H1 (cell line): ENCODE measurements around the gene AHI1. TPM values are rescaled to one million over a fixed set of nuclear protein-coding genes. Genes with fewer than 3 reads are reported as not detected.

Experiments
- CTCF ChIA-PET: fragments of 300-600 bp; sonication (Branson Sonifier 250); formaldehyde crosslinking; loops from one replicate; lab custom pipeline; 2021; ENCODE audit not compliant: partially characterized antibody; lab: Charles Lee
- POLR2A ChIA-PET: fragments of 300-600 bp; sonication (Branson Sonifier 250); formaldehyde crosslinking; loops from one replicate; lab custom pipeline; 2021; ENCODE audit warnings: inconsistent platforms; ENCODE audit not compliant: partially characterized antibody; lab: Charles Lee
- DNase-seq, 2 experiments: peaks; one replicate each; pipeline versions ENCODE4 v3.0.0 to v3.0.0-alpha.2; 2010 to 2022; ENCODE audit warnings: low spot score in 2 of 2, low read depth in 1 of 2, mixed read lengths in 1 of 2
- FAIRE-seq: peaks from 2 replicates; lab custom pipeline; 2011; peaks lifted over from hg19 to GRCh38; lab: Jason Lieb, UNC
- H2AFZ ChIP-seq: 2 replicates; pipeline ENCODE4 v1.8.1; 2012; ENCODE audit warnings: low read length, inconsistent platforms
- H2AK5ac ChIP-seq: 2 replicates; pipeline ENCODE4 v1.6.1; 2013; ENCODE audit warnings: low read depth, low read length
- H2BK120ac ChIP-seq: replicated peaks from 2 replicates; pipeline ENCODE3; 2013; ENCODE audit warnings: low read depth, low read length, inconsistent platforms
- H2BK12ac ChIP-seq: 2 replicates; pipeline ENCODE4 v1.6.1; 2013; ENCODE audit warnings: low read depth, low read length
- H2BK15ac ChIP-seq: 2 replicates; pipeline ENCODE4 v1.6.1; 2013; ENCODE audit warnings: low read length
- H2BK20ac ChIP-seq: 2 replicates; pipeline ENCODE4 v1.6.1; 2013; ENCODE audit warnings: low read length
- H2BK5ac ChIP-seq: 2 replicates; pipeline ENCODE4 v1.6.1; 2013; ENCODE audit warnings: low read depth, low read length
- H3K14ac ChIP-seq: 2 replicates; pipeline ENCODE4 v1.6.1; 2013; ENCODE audit warnings: inconsistent platforms; ENCODE audit not compliant: insufficient read length
- H3K18ac ChIP-seq: 2 replicates; pipeline ENCODE4 v1.6.1; 2013; ENCODE audit warnings: low read length; ENCODE audit errors: extremely low read depth
- H3K23ac ChIP-seq: 2 replicates; pipeline ENCODE4 v1.6.1; 2013; ENCODE audit warnings: inconsistent platforms; ENCODE audit not compliant: insufficient read length
- H3K23me2 ChIP-seq: 2 replicates; pipeline ENCODE4 v1.6.1; 2013; ENCODE audit warnings: low read depth, low read length
- H3K27ac ChIP-seq: 2 replicates; pipeline ENCODE4 v1.6.1; 2011; ENCODE audit warnings: low read depth, low read length, inconsistent platforms
- H3K27me3 ChIP-seq, 4 experiments: replicated peaks in 1 of 4; 1 replicate in 1 of 4; 2 replicates in 3 of 4; pipeline versions ENCODE4 v1.6.1 to v1.8.1; 2011 to 2013; ENCODE audit warnings: low read length in 3 of 4, mild to moderate bottlenecking in 3 of 4, inconsistent platforms in 2 of 4, mixed read lengths in 2 of 4, moderate library complexity in 1 of 4; ENCODE audit not compliant: control insufficient read depth in 3 of 4, insufficient read depth in 3 of 4; ENCODE audit errors: extremely low read depth in 1 of 4
- H3K36me3 ChIP-seq, 4 experiments: 2 replicates each; pipeline versions ENCODE4 v1.6.1 to v1.8.1; 2011 to 2013; ENCODE audit warnings: mild to moderate bottlenecking in 4 of 4, low read length in 3 of 4, moderate library complexity in 2 of 4, control low read depth in 1 of 4, inconsistent platforms in 1 of 4; ENCODE audit not compliant: insufficient read depth in 4 of 4, control insufficient read depth in 2 of 4
- H3K4ac ChIP-seq: replicated peaks from 2 replicates; pipeline ENCODE3; 2013; ENCODE audit warnings: low read length, low read depth, mixed read lengths, inconsistent platforms; ENCODE audit not compliant: insufficient read length
- H3K4me1 ChIP-seq, 4 experiments: replicated peaks in 1 of 4; 1 replicate in 1 of 4; 2 replicates in 3 of 4; pipeline versions ENCODE4 v1.6.1 to v1.8.1; 2011 to 2013; ENCODE audit warnings: low read length in 3 of 4, inconsistent platforms in 2 of 4, mixed read lengths in 1 of 4; ENCODE audit not compliant: insufficient read depth in 4 of 4, control insufficient read depth in 3 of 4
- H3K4me2 ChIP-seq, 2 experiments: 2 replicates each; pipeline versions ENCODE4 v1.6.1 to v1.8.1; 2011 to 2013; ENCODE audit warnings: low read depth in 2 of 2, low read length in 2 of 2, control low read depth in 1 of 2, inconsistent platforms in 1 of 2, mild to moderate bottlenecking in 1 of 2; ENCODE audit not compliant: insufficient read depth in 1 of 2
- H3K4me3 ChIP-seq, 4 experiments: fragments of 200-600, 300-600 bp in 1 of 4; sonication (generic), shearing (Covaris generic), sonication (Bioruptor Twin) in 1 of 4; 2 replicates each; pipeline versions ENCODE4 v1.5.1 to v1.8.1; 2011 to 2016; ENCODE audit warnings: low read length in 4 of 4, low read depth in 3 of 4, control low read depth in 2 of 4, inconsistent platforms in 2 of 4, mild to moderate bottlenecking in 2 of 4, mixed read lengths in 1 of 4, moderate library complexity in 1 of 4; ENCODE audit not compliant: insufficient read depth in 2 of 4; ENCODE audit errors: extremely low read depth in 1 of 4
- H3K56ac ChIP-seq: replicated peaks from 2 replicates; pipeline ENCODE3; 2013; ENCODE audit warnings: low read depth, mild to moderate bottlenecking, mixed read lengths, low read length, inconsistent platforms; ENCODE audit not compliant: insufficient read length
- H3K79me1 ChIP-seq: 2 replicates; pipeline ENCODE4 v1.6.1; 2013; ENCODE audit warnings: low read depth, low read length, control low read depth
- H3K79me2 ChIP-seq, 2 experiments: 2 replicates each; pipeline versions ENCODE4 v1.6.1 to v1.8.1; 2012 to 2013; ENCODE audit warnings: low read length in 2 of 2, mild to moderate bottlenecking in 2 of 2, inconsistent platforms in 1 of 2; ENCODE audit not compliant: insufficient read depth in 2 of 2, control insufficient read depth in 1 of 2
- H3K9ac ChIP-seq, 4 experiments: replicated peaks in 1 of 4; 1 replicate in 1 of 4; 2 replicates in 3 of 4; pipeline versions ENCODE4 v1.6.1 to v1.8.1; 2011 to 2013; ENCODE audit warnings: low read depth in 3 of 4, low read length in 3 of 4, control low read depth in 2 of 4, mild to moderate bottlenecking in 2 of 4, moderate library complexity in 2 of 4, inconsistent platforms in 1 of 4; ENCODE audit errors: extremely low read depth in 1 of 4
- H3K9me3 ChIP-seq, 2 experiments: 2 replicates each; pipeline versions ENCODE4 v1.6.1 to v1.8.1; 2012 to 2013; ENCODE audit warnings: mild to moderate bottlenecking in 2 of 2, moderate library complexity in 2 of 2, control low read depth in 1 of 2, inconsistent platforms in 1 of 2, low read depth in 1 of 2, low read length in 1 of 2, mixed read lengths in 1 of 2; ENCODE audit not compliant: insufficient read depth in 2 of 2
- H4K20me1 ChIP-seq, 2 experiments: replicated peaks in 1 of 2; 2 replicates each; pipeline versions ENCODE3 to v1.8.1; 2011 to 2013; ENCODE audit warnings: inconsistent platforms in 2 of 2, low read length in 2 of 2, mild to moderate bottlenecking in 1 of 2; ENCODE audit not compliant: insufficient read depth in 2 of 2, control insufficient read depth in 1 of 2
- H4K5ac ChIP-seq: 2 replicates; pipeline ENCODE4 v1.6.1; 2013; ENCODE audit warnings: low read length, low read depth, mixed read lengths, inconsistent platforms; ENCODE audit not compliant: insufficient read length
- H4K8ac ChIP-seq: 2 replicates; pipeline ENCODE4 v1.8.0; 2013; ENCODE audit warnings: mild to moderate bottlenecking, moderate library complexity, low read length, inconsistent platforms; ENCODE audit not compliant: insufficient read depth; ENCODE audit errors: extremely low read depth
- H4K91ac ChIP-seq: replicated peaks from 2 replicates; pipeline ENCODE3; 2013; ENCODE audit warnings: low read length, mixed read lengths, inconsistent platforms; ENCODE audit not compliant: insufficient read length
- BACH1 ChIP-seq: IDR thresholded peaks from 2 replicates; pipeline ENCODE4 v1.6.1; 2012; ENCODE audit warnings: low read length, improper control_type of control experiment
- GABPA ChIP-seq: IDR thresholded peaks from 2 replicates; pipeline ENCODE4 v1.6.1; 2011; ENCODE audit warnings: mild to moderate bottlenecking, low read length, moderate library complexity, borderline replicate concordance; ENCODE audit not compliant: insufficient read depth
- JUN ChIP-seq: IDR thresholded peaks from 2 replicates; pipeline ENCODE4 v1.6.1; 2011; ENCODE audit warnings: low read depth, mild to moderate bottlenecking, improper control_type of control experiment, low read length
- KDM1A ChIP-seq: fragments of 200-600, 300-600 bp; sonication (generic); IDR thresholded peaks from 2 replicates; pipeline ENCODE4 v1.7.1; 2016; ENCODE audit warnings: mild to moderate bottlenecking, low read length, borderline replicate concordance
- NRF1 ChIP-seq: IDR thresholded peaks from 2 replicates; pipeline ENCODE4 v1.6.1; 2011; ENCODE audit warnings: mild to moderate bottlenecking, low read depth, low read length, improper control_type of control experiment
- POLR2AphosphoS5 ChIP-seq: IDR thresholded peaks from 2 replicates; pipeline ENCODE4 v1.6.1; 2011; ENCODE audit warnings: low read depth, low read length
- RBBP5 ChIP-seq: IDR thresholded peaks from 2 replicates; pipeline ENCODE4 v1.7.1; 2012; ENCODE audit warnings: low read depth, mild to moderate bottlenecking, inconsistent platforms, low read length, moderate library complexity, borderline replicate concordance
- RNF2 ChIP-seq: fragments of 200-900, 300-1000 bp; sonication (generic); IDR thresholded peaks from 2 replicates; pipeline ENCODE4 v1.7.1; 2016; ENCODE audit warnings: borderline replicate concordance, low read depth, mild to moderate bottlenecking, antibody characterized with exemption, low read length; ENCODE audit not compliant: poor library complexity, severe bottlenecking; ENCODE audit errors: missing control alignments
- RXRA ChIP-seq: IDR thresholded peaks from 2 replicates; pipeline ENCODE4 v1.6.1; 2011; ENCODE audit warnings: low read depth, mild to moderate bottlenecking, low read length, moderate library complexity; ENCODE audit not compliant: insufficient read depth
- SAP30 ChIP-seq: fragments of 300-600 bp; sonication (generic); IDR thresholded peaks from 2 replicates; pipeline ENCODE4 v1.7.1; 2012; ENCODE audit warnings: low read length, moderate library complexity, mild to moderate bottlenecking, inconsistent platforms; ENCODE audit not compliant: insufficient read depth, insufficient replicate concordance
- SIRT6 ChIP-seq: IDR thresholded peaks from one replicate; pipeline ENCODE4 v1.7.1; 2012; ENCODE audit warnings: low read length, inconsistent platforms
- SIX5 ChIP-seq: IDR thresholded peaks from 2 replicates; pipeline ENCODE4 v1.6.1; 2011; ENCODE audit warnings: mild to moderate bottlenecking, low read depth, low read length
- SUZ12 ChIP-seq: fragments of 200-600 bp; sonication (generic); IDR thresholded peaks from 2 replicates; pipeline ENCODE4 v1.6.1; 2012; ENCODE audit warnings: mild to moderate bottlenecking, inconsistent platforms, low read length, moderate library complexity, mixed read lengths
- TAF1 ChIP-seq: IDR thresholded peaks from 2 replicates; pipeline ENCODE4 v1.6.1; 2011; ENCODE audit warnings: mild to moderate bottlenecking, low read depth, low read length
- TCF12 ChIP-seq: IDR thresholded peaks from 2 replicates; pipeline ENCODE4 v1.6.1; 2011; ENCODE audit warnings: low read depth, mild to moderate bottlenecking, low read length
- WGBS, 2 experiments: shearing (Covaris generic) in 1 of 2; methylation state at CpG; one replicate each; pipeline versions ENCODE4 v1.1.6 to v1.1.7; 2013 to 2015; ENCODE audit warnings: low lambda C conversion rate in 2 of 2, mixed read lengths in 2 of 2, inconsistent platforms in 1 of 2, low coverage in 1 of 2, missing lambda C conversion rate in 1 of 2; ENCODE audit not compliant: insufficient replicate concordance in 2 of 2, insufficient coverage in 1 of 2, insufficient read length in 1 of 2; ENCODE audit errors: extremely low coverage in 1 of 2, missing lambda C conversion rate in 1 of 2; 5-methylcytosine and 5-hydroxymethylcytosine counted together
- polyA plus RNA-seq, 7 experiments: library from polyadenylated mRNA; depleted of rRNA in 3 of 7; stranded (reverse) in 5 of 7; unstranded in 2 of 7; fragments of >200 nt in 5 of 7; fragments of 200-250 nt in 2 of 7; gene quantifications; 1 replicate in 5 of 7; 2 replicates in 1 of 7; 4 replicates in 1 of 7; pipeline versions ENCODE4 v1.2.1 to v1.2.3, GENCODE V29; 2011 to 2013; ENCODE audit warnings: missing spikeins in 2 of 7, mixed read lengths in 2 of 7
- total RNA-seq: library from RNA; stranded (reverse); fragmentation: NEBNext Ultra II Directional; extraction: Animal tissue kit (Norgen Biotek cat#: 25700); gene quantifications from 2 replicates; pipeline ENCODE4 v1.2.1, GENCODE V29; 2021

AHI1 gene
- total and polyA plus RNA-seq, 2 of the 8 experiments (the other 6 are each of a cell fraction or from before 2014, with no cell fraction given): 4.2 to 19.6 TPM

- Histone ChIP-seq H4K5ac (no peak overlapping the region), H3K79me1 (no peaks in the 10 kb centered on the region), H3K36me3 (peaks cover 0 to 3% (median 0%) of the 10 kb centered on the region in 4 experiments; a peak in 1 of 8 replicates), H3K4me2 (no peak overlapping the region), H3K56ac (no peak overlapping the region), H3K4ac (no peak overlapping the region), H3K14ac (no peak overlapping the region), H2BK15ac (no peak overlapping the region), H2BK5ac (no peak overlapping the region), H4K8ac (no peak overlapping the region), H4K91ac (no peak overlapping the region), H2BK12ac (no peak overlapping the region), H2BK20ac (no peak overlapping the region), H4K20me1 (no peaks in the 10 kb centered on the region), H3K23me2 (no peaks in the 10 kb centered on the region), H2AFZ (no peak overlapping the region), H3K27me3 (no peaks in the 10 kb centered on the region), H3K4me3 (no peak overlapping the region), H2BK120ac (no peak overlapping the region), H3K9ac (no peak overlapping the region), H3K4me1 (no peaks in the 10 kb centered on the region), H3K18ac (no peak overlapping the region), H2AK5ac (no peak overlapping the region), H3K79me2 (no peaks in the 10 kb centered on the region), H3K23ac (no peak overlapping the region), H3K27ac (no peak overlapping the region), H3K9me3 (no peaks in the 10 kb centered on the region)
- DNase-seq: no peak
- 95% methylated on average over 2 of the region's 2 CpGs; no CpG with 5 or more reads in 1 of the 2 experiments for WGBS, 2 experiments
- ChIA-PET CTCF (interaction anchor here (0.7 to 1.7 kb wide), 2 partner anchors 9 to 11 kb away, joined by 3 to 8 read pairs; no protein-coding TSS in a partner anchor), POLR2A (no interaction called here)
- no peak for FAIRE-seq
- no peak for TF ChIP-seq GABPA
- no peak for TF ChIP-seq RXRA
- TF ChIP-seq TCF12: no peak
- no peak for TF ChIP-seq TAF1
- TF ChIP-seq RBBP5: no peak
- no peak for TF ChIP-seq KDM1A
- TF ChIP-seq RNF2: no peak
- no peak for TF ChIP-seq SIRT6
- no peak for TF ChIP-seq POLR2AphosphoS5
- TF ChIP-seq SIX5: no peak
- no peak for TF ChIP-seq BACH1
- TF ChIP-seq SUZ12: no peak
- no peak for TF ChIP-seq SAP30
- TF ChIP-seq JUN: no peak
- TF ChIP-seq NRF1: no peak
Measured at GRCh38 chr6:135411849-135412248, 85.7 kb downstream of the AHI1 start.
